ENCODE data around the gene CFAP251.

DNA sequence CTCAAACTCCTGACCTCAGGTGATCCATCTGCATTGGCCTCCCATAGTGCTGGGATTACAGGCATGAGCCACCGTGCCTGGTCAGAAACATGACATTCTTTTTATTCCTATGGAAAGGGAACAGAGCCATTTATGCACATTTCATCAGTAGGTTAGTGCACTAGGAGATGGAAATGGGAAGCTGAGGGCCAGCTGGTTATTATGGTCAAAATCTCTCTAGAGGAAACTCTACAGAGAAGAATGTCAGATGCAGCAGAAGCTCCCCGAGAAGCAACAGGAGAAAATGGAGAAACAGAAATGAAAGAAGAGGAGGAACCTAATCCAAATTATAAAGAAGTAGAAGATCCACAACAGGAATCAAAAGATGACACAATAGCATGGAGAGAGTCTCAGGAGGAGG is 2.7 kb downstream of the CFAP251 start:
- TF ChIP-seq YY1 (IDR thresholded peaks at IDR 0.05; ENCODE audit: insufficient read depth, insufficient read length) = no peak
- no peak for TF ChIP-seq ZNF274 (IDR thresholded peaks at IDR 0.05; ENCODE audit: low read depth, low read length)
- no peak for TF ChIP-seq SUZ12 (IDR thresholded peaks at IDR 0.05; ENCODE audit: extremely low read depth, insufficient read depth, insufficient read length)
